NT2/D1 (cell line): Measurements from ENCODE around the gene USP11.

ENCODE experiments used
- SUZ12 ChIP-seq: IDR thresholded peaks from 2 replicates; pipeline ENCODE4 v1.6.1; 2011; ENCODE audit not compliant: insufficient read length, insufficient read depth; ENCODE audit errors: extremely low read depth
- YY1 ChIP-seq: IDR thresholded peaks from 2 replicates; pipeline ENCODE4 v1.6.1; 2011; ENCODE audit not compliant: insufficient read length, insufficient read depth

- TF ChIP-seq YY1: no peak
- no peak for TF ChIP-seq SUZ12
Observed at GRCh38 chrX:47221756-47222155, 11.1 kb upstream of the USP11 start.
